HG02763 (cell line): ENCODE results near the gene SDHC.
"Not testable (repeated sequence)": the region's sequence is repeated elsewhere in the genome, so short reads cannot be mapped to it uniquely, and the experiment has no call there.

Experiments
- ATAC-seq: cut with Tn5 transposase; IDR thresholded peaks from one replicate; pipeline ENCODE4 v1.9.1; 2021; ENCODE audit warnings: mild to moderate bottlenecking, moderate library complexity; ENCODE audit not compliant: unreplicated experiment

Gene SDHC

GRCh38 chr1:161381707-161382106 is 67.5 kb downstream of the SDHC start:
- no peak for ATAC-seq

- ATAC-seq: no peak
Measured at GRCh38 chr1:161382214-161383019, 68.2 kb downstream of the SDHC start.

GRCh38 chr1:161388639-161389038 is 74.5 kb downstream of the SDHC start:
- no peak for ATAC-seq

- not testable (repeated sequence) for ATAC-seq
Measured at GRCh38 chr1:161389158-161389557, 75.0 kb downstream of the SDHC start.

- peak; percentile 86 for ATAC-seq
Measured at GRCh38 chr1:161389691-161390558, 75.7 kb downstream of the SDHC start.

GRCh38 chr1:161390559-161390858 is 76.3 kb downstream of the SDHC start:
- no peak for ATAC-seq

GRCh38 chr1:161391136-161391535 is 77.0 kb downstream of the SDHC start:
- not testable (repeated sequence) for ATAC-seq

- no peak for ATAC-seq
Measured at GRCh38 chr1:161391611-161392010, 77.4 kb downstream of the SDHC start.

- no peak for ATAC-seq
Measured at GRCh38 chr1:161393151-161393550, 79.0 kb downstream of the SDHC start.

- not testable (repeated sequence) for ATAC-seq
Measured at GRCh38 chr1:161397038-161397437, 82.9 kb downstream of the SDHC start.

- ATAC-seq: no peak
Measured at GRCh38 chr1:161398900-161399256, 84.7 kb downstream of the SDHC start.

GRCh38 chr1:161399257-161399998 is 85.2 kb downstream of the SDHC start:
- peak; percentile 74 for ATAC-seq

GRCh38 chr1:161402446-161402845 is 88.3 kb downstream of the SDHC start:
- no peak for ATAC-seq

GRCh38 chr1:161404051-161404597 is 89.9 kb downstream of the SDHC start:
- ATAC-seq: no peak

- ATAC-seq: not testable (repeated sequence)
Measured at GRCh38 chr1:161406551-161406950, 92.4 kb downstream of the SDHC start.

- no peak for ATAC-seq
Measured at GRCh38 chr1:161407451-161407985, 93.3 kb downstream of the SDHC start.

- ATAC-seq: no peak
Measured at GRCh38 chr1:161408429-161409052, 94.4 kb downstream of the SDHC start.

- not testable (repeated sequence) for ATAC-seq
Measured at GRCh38 chr1:161409848-161410635, 95.9 kb downstream of the SDHC start.

- ATAC-seq: not testable (repeated sequence)
Measured at GRCh38 chr1:161410636-161410970, 96.4 kb downstream of the SDHC start.
